GM18526 (cell line): ENCODE data around the gene ASCL5.

Source experiments
- POLR2A ChIP-seq: IDR thresholded peaks from 3 replicates; pipeline ENCODE4 v1.6.1; 2011; ENCODE audit not compliant: insufficient read length; ENCODE audit errors: extremely low read depth

ASCL5 gene, protein sequence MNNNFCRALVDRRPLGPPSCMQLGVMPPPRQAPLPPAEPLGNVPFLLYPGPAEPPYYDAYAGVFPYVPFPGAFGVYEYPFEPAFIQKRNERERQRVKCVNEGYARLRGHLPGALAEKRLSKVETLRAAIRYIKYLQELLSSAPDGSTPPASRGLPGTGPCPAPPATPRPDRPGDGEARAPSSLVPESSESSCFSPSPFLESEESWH

DNA sequence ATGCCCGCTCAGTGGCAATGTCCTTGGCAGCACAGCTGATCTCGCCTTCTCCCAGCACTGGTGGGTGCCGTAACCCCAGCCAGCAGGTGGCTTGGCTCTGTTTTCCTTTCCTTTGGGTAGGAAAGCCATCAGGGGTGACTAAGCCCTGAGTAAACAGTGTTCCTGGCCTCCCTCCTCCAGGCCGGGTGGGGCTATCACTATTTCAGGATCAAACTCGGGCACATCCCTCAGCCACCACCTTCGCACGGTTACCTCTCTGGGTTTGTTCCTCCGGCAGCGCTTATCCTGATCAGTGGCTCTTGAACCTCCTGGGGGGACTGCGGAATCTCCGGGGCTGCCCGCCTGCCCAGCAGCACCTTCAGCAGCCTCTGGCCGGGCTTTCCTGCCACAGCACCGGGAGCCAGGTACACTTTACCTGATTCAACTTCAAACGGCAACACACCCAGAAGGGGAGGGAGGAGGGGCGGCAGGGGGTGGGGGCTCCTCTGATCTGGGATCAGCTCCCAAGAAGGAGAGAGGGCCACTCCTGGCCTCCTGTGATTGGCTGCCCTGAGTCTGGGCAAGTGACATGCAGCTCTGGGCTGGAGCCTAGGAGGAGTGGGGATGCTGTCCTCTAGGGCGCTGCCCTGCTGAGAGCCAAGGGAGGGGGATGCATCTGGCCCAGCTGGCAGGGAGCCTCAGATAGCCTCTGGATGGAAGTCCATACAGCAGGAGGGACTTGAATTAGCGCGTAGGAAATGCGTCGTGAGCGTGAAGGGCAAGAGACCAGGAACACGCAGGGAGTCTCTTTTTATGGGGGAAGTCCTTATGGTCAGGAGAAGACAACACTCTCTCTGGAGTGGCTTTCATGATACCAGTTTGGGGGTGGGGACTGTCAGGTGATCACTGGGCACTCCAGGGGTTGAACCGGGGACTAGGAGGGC, at the start of gene ASCL5:
TSS of gene ASCL5 (minus strand) at position 353 of the 923 bp plus-strand sequence. CDS start 11,812 bp downstream, outside the sequence.
- no peak for TF ChIP-seq POLR2A

DNA sequence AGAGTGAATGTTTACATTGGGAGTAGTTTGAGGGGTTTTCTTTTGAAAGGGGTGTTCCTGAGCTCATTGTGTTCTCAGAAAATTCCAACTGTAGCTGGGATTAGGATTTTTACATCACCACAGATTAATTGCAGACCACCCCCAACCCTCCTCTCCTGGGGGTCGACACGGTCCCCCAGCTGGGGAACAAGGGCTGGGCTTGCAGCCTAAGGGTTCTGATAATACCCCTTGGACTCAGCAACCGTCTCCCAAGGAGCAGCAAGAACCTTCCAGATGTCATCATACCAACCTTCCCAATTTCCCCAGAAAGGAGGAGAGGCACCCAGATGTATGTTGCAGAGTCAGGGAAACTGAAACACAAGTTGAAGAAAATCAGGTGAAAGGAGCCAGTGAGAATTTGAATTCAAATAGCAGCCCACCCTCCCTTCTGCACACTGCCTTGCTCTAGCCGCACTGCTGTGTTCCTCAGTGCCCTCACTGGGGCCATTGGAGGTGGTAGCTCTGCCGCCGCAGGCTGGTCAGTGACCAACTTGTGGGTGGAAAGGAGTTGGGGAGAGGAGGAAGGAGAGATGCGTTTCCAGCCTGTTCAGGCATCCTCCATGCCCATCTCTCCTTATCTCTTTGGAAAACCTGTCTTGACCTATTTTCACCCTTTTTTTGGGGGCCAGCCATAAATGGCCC, 49.0 kb upstream of the ASCL5 start:
- TF ChIP-seq POLR2A: no peak

DNA sequence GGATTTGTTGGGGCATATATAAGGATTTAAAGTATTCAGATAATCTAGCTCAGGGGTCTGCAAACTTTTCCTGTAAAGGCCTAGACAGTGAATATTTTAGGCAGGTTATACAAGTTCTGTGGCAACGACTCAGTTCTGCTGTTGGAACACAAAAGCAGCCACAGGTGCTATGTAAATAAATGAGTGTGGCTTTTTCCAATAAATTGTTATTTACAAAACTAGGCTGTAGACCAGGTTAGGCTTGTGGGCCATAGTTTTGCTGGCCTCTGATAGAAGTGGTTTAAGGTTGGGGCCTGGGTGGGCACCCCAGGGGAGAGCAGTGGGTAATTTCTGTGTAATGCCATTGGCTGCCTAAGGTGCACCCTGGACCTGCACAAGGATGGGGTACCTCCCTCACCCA, 46.8 kb upstream of the ASCL5 start:
- no peak for TF ChIP-seq POLR2A

DNA sequence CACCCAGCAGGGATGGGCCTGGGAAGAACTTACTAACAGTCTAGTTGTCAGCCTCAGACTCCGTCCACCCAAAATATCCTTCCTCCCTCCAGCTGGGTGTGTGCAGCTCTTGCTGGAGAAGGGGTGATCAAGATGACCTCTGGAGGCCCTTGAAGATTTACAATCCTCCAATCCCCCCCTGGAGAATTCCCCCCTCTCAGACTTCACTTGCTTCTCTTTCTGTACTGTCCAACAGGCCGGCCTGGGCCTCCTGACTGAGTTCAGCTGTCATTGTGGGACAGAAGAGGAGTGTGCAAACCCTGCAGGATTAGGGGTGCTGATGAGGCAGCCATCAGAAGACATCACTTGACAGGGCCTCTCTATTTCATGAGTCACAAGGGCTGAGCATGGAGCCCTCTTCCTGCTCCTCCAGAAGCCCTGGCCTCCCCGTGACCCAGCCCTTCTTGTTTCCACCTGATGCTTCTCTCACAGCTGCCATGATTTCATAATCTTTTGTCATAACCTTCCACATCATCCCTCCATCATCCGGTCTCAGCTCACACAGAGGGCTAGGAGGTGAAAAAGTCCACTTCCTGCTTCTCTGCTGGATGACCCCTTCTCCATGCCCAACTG, 46.1 kb upstream of the ASCL5 start:
- no peak for TF ChIP-seq POLR2A

DNA sequence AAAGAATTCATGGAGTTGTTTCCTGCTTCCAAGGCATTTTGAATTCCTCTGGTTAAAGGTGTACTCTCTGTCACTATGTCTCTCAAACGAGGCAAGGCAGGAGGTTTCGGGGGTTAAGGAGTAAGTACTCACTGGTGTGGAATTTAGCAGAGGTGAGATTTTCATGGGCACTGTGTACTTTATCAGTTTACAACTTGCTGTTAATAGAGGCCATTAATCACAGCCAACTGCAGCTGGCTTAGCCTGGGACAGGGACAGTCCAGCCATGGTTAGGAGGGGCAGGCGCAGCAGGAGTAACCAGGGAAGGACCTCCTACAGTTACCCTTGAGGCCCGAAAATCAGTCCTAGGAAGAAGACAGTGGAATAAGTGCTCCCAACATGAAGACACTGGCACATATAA, 45.3 kb upstream of the ASCL5 start:
- no peak for TF ChIP-seq POLR2A

DNA sequence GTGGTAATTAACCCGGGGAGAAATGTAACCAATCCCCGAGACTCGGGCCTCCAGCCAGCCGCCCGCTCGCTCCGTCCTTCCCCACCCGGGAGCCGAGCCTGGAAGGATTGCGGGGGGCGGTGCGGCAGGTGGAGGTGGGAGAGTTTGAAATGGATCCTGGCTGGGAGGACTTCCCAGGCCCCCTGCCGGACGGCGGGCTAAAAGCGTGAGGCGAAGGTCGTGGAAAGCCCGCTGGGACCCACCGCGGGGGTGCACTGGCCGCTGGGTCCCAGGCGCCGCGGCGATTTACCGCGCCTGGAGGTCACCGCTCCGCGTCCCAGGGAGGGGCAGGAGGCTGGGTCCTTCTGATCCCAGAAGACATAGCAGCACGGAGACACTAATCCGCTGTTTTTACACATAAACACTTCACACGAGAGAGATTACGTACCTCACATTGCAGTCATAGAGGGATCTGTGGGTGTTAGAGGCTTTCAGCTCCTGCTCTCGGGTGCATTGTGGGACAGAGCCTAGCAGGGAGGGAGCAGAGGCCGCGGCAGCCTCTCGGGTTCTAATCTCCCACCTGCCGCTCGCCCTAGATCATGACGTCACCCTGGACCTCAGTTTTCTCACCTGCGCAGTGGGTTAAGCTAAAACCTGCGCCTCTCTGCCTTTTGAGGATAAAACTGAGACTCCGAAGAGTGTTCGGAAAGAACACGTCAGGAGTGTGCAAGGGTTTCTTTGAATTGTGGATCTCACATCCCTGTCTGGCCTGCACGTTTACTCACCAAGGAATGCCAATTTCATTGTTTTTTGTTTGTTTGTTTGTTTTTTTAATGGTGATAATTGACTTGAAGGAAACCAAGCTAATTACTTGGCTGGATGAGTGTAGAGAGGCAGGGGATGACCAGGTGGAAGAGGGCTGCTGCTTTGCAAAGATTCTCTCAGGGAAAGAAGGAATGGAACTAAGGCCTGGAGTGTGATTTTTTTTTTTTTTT, 44.4 kb upstream of the ASCL5 start:
- no peak for TF ChIP-seq POLR2A

DNA sequence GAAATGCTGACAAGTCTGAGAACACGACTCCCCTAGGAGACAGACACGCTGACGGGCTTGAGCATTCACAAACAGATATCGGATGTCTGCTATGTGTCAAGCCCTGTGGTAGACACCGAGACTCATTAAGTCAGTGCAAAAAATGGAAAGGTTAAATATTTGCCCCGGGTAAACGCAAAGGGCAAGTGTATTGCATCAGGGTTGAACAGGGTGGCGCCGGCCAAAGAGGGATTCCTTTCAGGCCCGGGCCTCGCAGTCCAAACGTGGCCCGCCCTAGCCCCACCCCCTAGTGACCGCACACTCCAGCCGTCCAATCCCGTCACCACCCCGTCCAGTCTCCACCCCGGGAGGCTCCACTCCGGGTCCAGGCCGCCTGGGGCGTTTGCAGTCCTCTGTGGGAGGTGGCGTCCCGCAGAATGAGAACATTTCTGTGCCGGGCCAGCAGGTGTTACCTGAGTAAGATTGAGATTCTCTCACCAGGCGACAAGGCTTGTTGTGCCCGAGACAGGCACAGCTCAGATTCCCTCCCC, 43.6 kb upstream of the ASCL5 start:
- peak; percentile 38 for TF ChIP-seq POLR2A

DNA sequence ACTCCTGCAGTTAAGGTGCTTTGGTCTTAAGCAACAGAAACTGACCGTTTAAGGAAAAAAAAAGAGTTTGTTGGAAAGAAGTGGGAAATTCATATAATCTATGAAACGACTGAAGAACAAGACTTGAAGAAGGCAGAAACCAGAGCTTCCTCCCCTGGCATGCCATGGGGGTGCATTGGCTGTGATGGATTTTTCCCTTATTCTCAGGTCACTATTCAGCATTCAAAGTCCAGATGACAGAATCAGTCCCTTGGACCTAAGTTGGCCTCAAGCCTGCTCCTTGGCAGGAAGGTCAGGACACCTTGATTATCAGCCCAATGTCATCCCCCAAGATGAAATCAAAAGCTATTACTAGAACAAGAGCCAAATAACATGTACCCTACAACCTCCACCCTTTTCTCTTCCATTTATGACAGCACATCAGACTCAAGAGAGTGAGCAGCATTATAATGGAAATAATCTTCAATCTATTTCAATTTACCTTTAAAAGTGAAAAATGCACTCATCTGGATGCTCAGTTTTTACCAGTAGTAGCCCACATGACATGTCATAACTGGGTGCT, 43.1 kb upstream of the ASCL5 start:
- no peak for TF ChIP-seq POLR2A

DNA sequence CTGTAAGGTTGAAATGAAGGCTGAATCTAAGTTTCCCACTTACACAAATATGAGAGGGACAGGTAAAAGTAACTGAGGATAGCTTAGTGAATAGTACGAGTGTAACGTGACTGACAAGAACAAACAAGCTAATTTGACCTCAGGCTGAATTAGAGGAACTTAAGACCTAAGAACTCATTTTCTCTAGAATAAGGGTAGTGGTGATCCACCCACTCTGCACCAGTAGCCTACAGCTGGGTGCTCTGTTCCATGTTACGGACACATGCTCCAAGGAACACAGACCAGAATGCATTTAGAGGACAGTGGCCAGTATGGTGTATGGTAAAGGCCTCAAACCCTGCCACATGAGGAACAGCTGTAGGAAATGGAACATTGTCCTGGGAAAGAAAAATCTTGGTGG, 42.2 kb upstream of the ASCL5 start:
- no peak for TF ChIP-seq POLR2A

DNA sequence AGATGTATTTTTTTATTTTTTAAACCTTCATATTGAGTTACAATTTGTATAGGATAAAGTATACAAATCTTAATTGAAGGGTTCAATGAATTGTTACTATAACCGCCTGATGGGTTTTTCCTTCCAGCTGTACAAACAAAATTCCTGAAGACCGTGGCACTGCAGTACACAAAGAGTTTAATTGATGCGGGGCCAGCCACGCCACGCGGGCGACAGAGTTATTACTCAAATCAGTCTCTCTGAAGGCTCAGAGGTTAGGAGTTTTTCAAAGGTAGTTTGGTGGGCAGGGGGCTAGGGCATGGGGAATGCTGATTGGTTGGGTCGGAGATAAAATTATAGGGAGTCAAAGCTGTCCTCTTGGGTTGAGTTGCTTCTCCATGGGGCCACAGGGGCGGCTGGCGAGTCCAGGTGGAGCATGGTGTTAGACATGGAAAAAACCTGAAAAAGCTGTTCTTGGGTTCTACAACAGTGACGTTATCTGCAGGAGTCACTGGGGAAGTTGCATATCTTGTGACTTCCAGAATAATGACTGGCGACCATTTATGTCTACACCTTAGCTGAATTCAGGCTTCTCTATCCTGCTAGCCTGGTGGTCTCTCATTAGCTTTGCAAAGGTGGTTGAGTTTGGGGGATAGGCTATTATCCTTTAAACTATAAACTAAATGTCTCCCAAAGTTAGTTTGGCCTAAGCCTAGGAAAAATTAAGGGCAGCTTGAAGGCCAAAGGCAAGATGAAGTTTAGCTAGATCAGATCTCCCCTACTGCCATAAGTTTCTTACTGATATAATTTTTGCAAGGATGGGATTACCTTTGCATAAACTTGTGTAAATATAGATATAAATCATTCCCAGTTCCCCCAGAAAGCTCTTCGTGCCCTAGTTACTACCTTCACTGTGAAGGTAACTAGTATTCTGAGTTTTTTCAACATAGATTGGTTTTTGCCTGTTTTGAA, 40.3 kb upstream of the ASCL5 start:
- no peak for TF ChIP-seq POLR2A

DNA sequence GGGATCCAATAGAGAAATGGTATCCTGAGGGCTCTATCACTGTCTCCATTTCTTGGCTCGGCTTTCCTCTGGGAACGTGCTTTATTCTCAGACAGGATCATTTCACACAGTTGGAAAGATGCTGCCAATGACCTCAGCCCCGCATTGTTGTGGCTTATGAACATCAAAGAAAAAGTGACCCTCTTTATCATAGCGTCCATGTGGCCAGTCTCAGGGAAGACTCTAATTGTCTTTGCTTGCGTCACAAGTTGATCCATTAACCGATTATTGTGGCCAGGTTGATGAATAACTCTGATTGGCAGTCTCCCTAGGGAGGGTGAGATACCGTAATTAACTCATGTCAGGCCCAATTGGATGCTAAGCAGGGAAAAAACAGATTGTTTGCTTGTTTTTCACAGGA, 37.7 kb upstream of the ASCL5 start:
- TF ChIP-seq POLR2A: no peak

DNA sequence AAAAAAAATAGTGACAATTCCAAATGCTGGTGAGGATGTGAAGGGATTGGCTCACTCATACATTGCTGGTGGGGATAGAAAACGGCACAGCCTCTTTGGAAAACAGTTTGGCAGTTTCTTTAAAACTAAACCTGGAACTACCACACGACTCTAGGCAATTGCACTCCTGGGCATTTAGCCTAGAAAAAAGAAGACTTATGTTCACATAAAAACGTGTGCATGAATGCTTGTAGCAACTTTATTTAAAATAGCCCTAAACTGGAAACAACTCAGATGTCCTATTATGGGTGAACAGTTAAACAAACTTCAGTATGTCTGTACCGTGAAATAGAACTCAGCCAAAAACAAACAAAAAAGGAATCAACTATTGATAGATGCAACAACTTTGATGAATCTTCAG, 36.7 kb upstream of the ASCL5 start:
- TF ChIP-seq POLR2A: no peak

DNA sequence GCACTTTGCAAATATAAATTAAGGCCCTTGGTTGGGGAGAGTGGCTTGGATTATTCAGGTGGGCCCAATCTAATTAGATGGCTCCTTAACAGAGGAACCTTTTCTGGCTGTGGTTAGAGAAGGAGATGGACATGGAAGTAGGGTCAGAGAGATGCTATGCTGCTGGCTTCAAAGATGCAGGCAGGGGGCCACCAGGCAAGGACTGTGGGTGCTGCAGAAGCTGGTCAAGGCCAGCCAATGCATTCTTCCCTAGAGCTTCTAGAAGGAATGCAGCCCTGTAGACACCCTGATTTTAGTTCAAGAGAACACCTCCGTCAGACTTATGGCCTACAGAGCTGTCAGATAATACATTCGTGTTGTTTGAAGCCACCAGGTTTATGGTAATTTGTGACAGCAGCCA, 31.0 kb upstream of the ASCL5 start:
- no peak for TF ChIP-seq POLR2A
